ENCODE data around the gene DAB2IP. TPM values are rescaled to one million over a fixed set of nuclear protein-coding genes. Genes with fewer than 3 reads are reported as not detected.

DAB2IP gene
- total RNA-seq, 6 experiments from 2014 or later, result 15.1 to 21.6 (median 19.0) TPM

- ATAC-seq, result no peak
Observed at GRCh38 chr9:121704281-121704680, 52.8 kb downstream of the DAB2IP start.

GRCh38 chr9:121706149-121706750 is 54.8 kb downstream of the DAB2IP start:
- Histone ChIP-seq H3K9me3 (no peaks in the 10 kb centered on the region), H3K27me3 (no peaks in the 10 kb centered on the region), H3K36me3 (no peaks in the 10 kb centered on the region), H3K4me3 (no peak overlapping the region), H3K4me1 (no peaks in the 10 kb centered on the region), H3K27ac (no peak overlapping the region)
- ATAC-seq, result peak in 2 of 4 donors; percentile 7 to 9
- intact Hi-C loops (cut with DNase I), result no loop called here
- 86% methylated on average over 3 of the region's 8 CpGs for WGBS (ENCODE audit: insufficient coverage, low coverage, low lambda C conversion rate, missing lambda C conversion rate)
- DNase-seq, result no peak
- TF ChIP-seq POLR2A (IDR thresholded peaks at IDR 0.05) (no peak), CTCF (IDR thresholded peaks at IDR 0.05) (no peak)

More at GRCh38 chr9:121704281-121704680, 52.8 kb downstream of the DAB2IP start:
- Histone ChIP-seq H3K36me3 (no peaks in the 10 kb centered on the region), H3K4me3 (no peak overlapping the region), H3K27me3 (no peaks in the 10 kb centered on the region), H3K4me1 (no peaks in the 10 kb centered on the region), H3K27ac (no peak overlapping the region), H3K9me3 (no peaks in the 10 kb centered on the region)
- WGBS (ENCODE audit: insufficient coverage, low coverage, low lambda C conversion rate, missing lambda C conversion rate), result 77% methylated on average over 2 of the region's 3 CpGs
- no peak for DNase-seq
- intact Hi-C loops (cut with DNase I), result no loop called here
- no peak for TF ChIP-seq CTCF (IDR thresholded peaks at IDR 0.05)
- no peak for TF ChIP-seq POLR2A (IDR thresholded peaks at IDR 0.05)

- TF ChIP-seq POLR2A (IDR thresholded peaks at IDR 0.05) (no peak), CTCF (IDR thresholded peaks at IDR 0.05) (no peak)
Observed at GRCh38 chr9:121707477-121708424, 56.3 kb downstream of the DAB2IP start.

DNA sequence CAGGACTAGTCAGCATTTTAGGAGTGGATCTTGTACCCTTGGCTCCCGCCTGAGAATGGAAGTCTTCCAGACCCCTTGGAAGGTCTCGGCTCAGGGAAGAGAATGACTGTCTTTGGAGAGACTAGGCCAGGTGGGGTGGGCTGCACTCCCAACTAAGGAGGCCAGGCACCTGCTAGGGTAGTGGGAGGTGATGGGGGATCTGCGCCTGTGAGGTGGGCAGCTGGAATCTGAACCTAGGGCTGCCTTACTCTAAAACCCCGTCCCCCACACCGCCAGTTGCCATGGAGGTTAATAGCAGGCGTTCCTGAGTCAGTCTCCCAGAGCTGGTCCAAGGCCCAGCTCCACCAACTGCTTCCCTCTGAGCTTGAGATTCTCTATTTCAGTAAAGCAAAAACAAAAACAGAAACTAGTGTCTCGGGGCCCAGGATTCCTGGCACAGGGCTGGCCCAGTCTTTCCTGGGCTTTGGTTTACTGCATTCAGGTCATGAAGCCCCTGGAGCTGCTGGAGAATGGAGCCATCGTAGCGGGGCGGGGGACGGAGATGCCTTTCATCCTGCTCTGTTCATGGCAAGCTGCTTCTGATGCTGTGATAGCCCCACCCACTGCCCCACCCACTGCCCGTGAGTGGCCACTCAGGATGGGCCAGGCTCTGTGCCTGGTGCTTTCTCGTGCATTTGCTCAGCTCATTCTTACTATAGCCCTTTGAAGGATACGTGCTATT is 57.5 kb downstream of the DAB2IP start:
- intact Hi-C loops (cut with DNase I), result no loop called here
- no peak overlapping the region for H3K27ac ChIP-seq
- H3K4me3 ChIP-seq, result no peak overlapping the region
- ATAC-seq (no peak), DNase-seq (no peak)
- no peaks in the 10 kb centered on the region for H3K9me3 ChIP-seq
- H3K27me3 ChIP-seq, result no peaks in the 10 kb centered on the region
- 100% methylated on average over 1 of the region's 14 CpGs for WGBS (ENCODE audit: insufficient coverage, low coverage, low lambda C conversion rate, missing lambda C conversion rate)
- no peaks in the 10 kb centered on the region for H3K36me3 ChIP-seq
- no peaks in the 10 kb centered on the region for H3K4me1 ChIP-seq
- TF ChIP-seq POLR2A (IDR thresholded peaks at IDR 0.05) (no peak), CTCF (IDR thresholded peaks at IDR 0.05) (no peak)

More at GRCh38 chr9:121707477-121708424, 56.3 kb downstream of the DAB2IP start:
- H3K27me3 ChIP-seq, result no peaks in the 10 kb centered on the region
- H3K4me1 ChIP-seq, result no peaks in the 10 kb centered on the region
- DNase-seq (no peak), ATAC-seq (no peak)
- H3K9me3 ChIP-seq, result no peaks in the 10 kb centered on the region
- H3K27ac ChIP-seq, result no peak overlapping the region
- no peaks in the 10 kb centered on the region for H3K36me3 ChIP-seq
- 58% methylated on average over 7 of the region's 7 CpGs for WGBS (ENCODE audit: insufficient coverage, low coverage, low lambda C conversion rate, missing lambda C conversion rate)
- H3K4me3 ChIP-seq, result no peak overlapping the region
- intact Hi-C loops (cut with DNase I), result no loop called here
